H9 (cell line): ENCODE results near the gene RILP. TPM values are rescaled to one million over a fixed set of nuclear protein-coding genes. Genes with fewer than 3 reads are reported as not detected.

ENCODE experiments used
- DNase-seq: peaks from one replicate; pipeline ENCODE4 v3.0.0-alpha.2; 2017
- H2AFZ ChIP-seq: one replicate; pipeline ENCODE4 v1.6.1; 2013; ENCODE audit warnings: mild to moderate bottlenecking, low read length, control low read depth, moderate library complexity
- H2AK5ac ChIP-seq: 2 replicates; pipeline ENCODE4 v1.6.1; 2013; ENCODE audit warnings: low read length, control low read depth, mixed read lengths; ENCODE audit not compliant: insufficient read length
- H2BK120ac ChIP-seq: one replicate; pipeline ENCODE4 v1.6.1; 2013; ENCODE audit warnings: low read depth, mild to moderate bottlenecking, low read length, control low read depth, inconsistent platforms; ENCODE audit not compliant: poor library complexity, severe bottlenecking
- H2BK12ac ChIP-seq: 2 replicates; pipeline ENCODE4 v1.6.1; 2013; ENCODE audit warnings: low read length, control low read depth, mixed read lengths, low read depth; ENCODE audit not compliant: insufficient read length
- H2BK15ac ChIP-seq: 2 replicates; pipeline ENCODE4 v1.6.1; 2013; ENCODE audit warnings: low read depth, low read length, control low read depth
- H2BK20ac ChIP-seq: one replicate; pipeline ENCODE4 v1.6.1; 2013; ENCODE audit warnings: low read depth, mild to moderate bottlenecking, low read length, control low read depth, inconsistent platforms; ENCODE audit not compliant: poor library complexity, severe bottlenecking
- H2BK5ac ChIP-seq: 2 replicates; pipeline ENCODE4 v1.6.1; 2013; ENCODE audit warnings: low read length, control low read depth, mixed read lengths; ENCODE audit not compliant: insufficient read length
- H3K14ac ChIP-seq: 2 replicates; pipeline ENCODE4 v1.6.1; 2013; ENCODE audit warnings: low read length, control low read depth; ENCODE audit not compliant: insufficient read depth
- H3K18ac ChIP-seq: 2 replicates; pipeline ENCODE4 v1.6.1; 2013; ENCODE audit warnings: low read depth, mild to moderate bottlenecking, mixed read lengths, low read length, control low read depth; ENCODE audit not compliant: insufficient read length
- H3K23ac ChIP-seq: 2 replicates; pipeline ENCODE4 v1.6.1; 2013; ENCODE audit warnings: low read length, control low read depth, mixed read lengths, low read depth; ENCODE audit not compliant: insufficient read length
- H3K23me2 ChIP-seq: 2 replicates; pipeline ENCODE4 v1.6.1; 2013; ENCODE audit warnings: low read depth, mild to moderate bottlenecking, mixed read lengths, low read length, control low read depth; ENCODE audit not compliant: insufficient read length, poor library complexity, severe bottlenecking
- H3K27ac ChIP-seq: 2 replicates; pipeline ENCODE4 v1.5.1; 2013; ENCODE audit warnings: low read length, control low read depth, mixed read lengths, low read depth; ENCODE audit not compliant: insufficient read length
- H3K27me3 ChIP-seq: 2 replicates; pipeline ENCODE4 v1.6.1; 2013; ENCODE audit warnings: low read length, control low read depth, inconsistent platforms; ENCODE audit not compliant: insufficient read depth
- H3K4ac ChIP-seq: 2 replicates; pipeline ENCODE4 v1.6.1; 2013; ENCODE audit warnings: low read depth, mild to moderate bottlenecking, control low read depth, inconsistent platforms, low read length, moderate library complexity
- H3K4me1 ChIP-seq: 2 replicates; pipeline ENCODE4 v1.6.1; 2013; ENCODE audit warnings: low read length, control low read depth, inconsistent platforms; ENCODE audit not compliant: insufficient read depth
- H3K4me2 ChIP-seq: 2 replicates; pipeline ENCODE4 v1.6.1; 2013; ENCODE audit warnings: low read length, control low read depth, mixed read lengths; ENCODE audit not compliant: insufficient read length, insufficient read depth
- H3K56ac ChIP-seq: 2 replicates; pipeline ENCODE4 v1.6.1; 2013; ENCODE audit warnings: low read depth, mild to moderate bottlenecking, mixed read lengths, low read length, control low read depth; ENCODE audit not compliant: insufficient read length
- H3K79me1 ChIP-seq: 2 replicates; pipeline ENCODE4 v1.6.1; 2013; ENCODE audit warnings: low read depth, mild to moderate bottlenecking, moderate library complexity, low read length, control low read depth, inconsistent platforms; ENCODE audit not compliant: insufficient read depth, poor library complexity, severe bottlenecking
- H3K79me2 ChIP-seq: 2 replicates; pipeline ENCODE4 v1.6.1; 2013; ENCODE audit warnings: low read length, control low read depth, inconsistent platforms; ENCODE audit not compliant: insufficient read depth
- H3K9ac ChIP-seq: 2 replicates; pipeline ENCODE4 v1.6.1; 2013; ENCODE audit warnings: low read length, control low read depth, mixed read lengths; ENCODE audit not compliant: insufficient read length; ENCODE audit errors: extremely low read depth
- H3K9me3 ChIP-seq: one replicate; pipeline ENCODE4 v1.6.1; 2013; ENCODE audit warnings: low read depth, low read length, inconsistent platforms; ENCODE audit not compliant: control insufficient read depth
- H3T11ph ChIP-seq: one replicate; pipeline ENCODE4 v1.6.1; 2013; ENCODE audit warnings: mild to moderate bottlenecking, low read length, control low read depth, inconsistent platforms
- H4K20me1 ChIP-seq: one replicate; pipeline ENCODE4 v1.6.1; 2013; ENCODE audit not compliant: control insufficient read depth, insufficient read length, insufficient read depth
- H4K5ac ChIP-seq: 2 replicates; pipeline ENCODE4 v1.6.1; 2013; ENCODE audit warnings: low read depth, mild to moderate bottlenecking, mixed read lengths, low read length, control low read depth; ENCODE audit not compliant: insufficient read length
- H4K8ac ChIP-seq: replicated peaks from 2 replicates; pipeline ENCODE4 v1.6.1; 2013; ENCODE audit warnings: low read length, control low read depth, mixed read lengths, low read depth; ENCODE audit not compliant: insufficient read length
- H4K91ac ChIP-seq: 2 replicates; pipeline ENCODE4 v1.6.1; 2013; ENCODE audit warnings: low read depth, mild to moderate bottlenecking, moderate library complexity, mixed read lengths, low read length, control low read depth; ENCODE audit not compliant: insufficient read length
- H3K27ac Mint-ChIP-seq, 3 experiments: 2 replicates in 2 of 3; 3 replicates in 1 of 3; pipeline ENCODE4 v1.8.0; 2020 to 2021; ENCODE audit warnings: mixed read lengths in 3 of 3, mild to moderate bottlenecking in 1 of 3, moderate library complexity in 1 of 3
- H3K27me3 Mint-ChIP-seq: 2 replicates; pipeline ENCODE4 v1.8.0; 2021; ENCODE audit warnings: low read depth, mild to moderate bottlenecking, moderate library complexity, mixed read lengths
- H3K36me3 Mint-ChIP-seq, 3 experiments: 2 replicates in 2 of 3; 3 replicates in 1 of 3; pipeline ENCODE4 v1.8.0; 2020 to 2021; ENCODE audit warnings: low read depth in 3 of 3, mixed read lengths in 3 of 3; ENCODE audit not compliant: insufficient read depth in 1 of 3
- H3K4me1 Mint-ChIP-seq, 2 experiments: 2 replicates each; pipeline ENCODE4 v1.8.0; 2020; ENCODE audit warnings: mixed read lengths in 2 of 2
- H3K4me3 Mint-ChIP-seq, 2 experiments: 2 replicates in 1 of 2; 3 replicates in 1 of 2; pipeline ENCODE4 v1.8.0; 2020 to 2021; ENCODE audit warnings: mild to moderate bottlenecking in 2 of 2, mixed read lengths in 2 of 2, moderate library complexity in 1 of 2
- H3K9me3 Mint-ChIP-seq, 2 experiments: 2 replicates in 1 of 2; 3 replicates in 1 of 2; pipeline ENCODE4 v1.8.0; 2020; ENCODE audit warnings: mild to moderate bottlenecking in 2 of 2, mixed read lengths in 2 of 2, moderate library complexity in 1 of 2
- CTCF ChIP-seq: fragments of 200-600 bp; sonication (generic); conservative IDR thresholded peaks from 3 replicates; pipeline ENCODE4 v1.8.0; 2021; ENCODE audit warnings: antibody characterized with exemption, mild to moderate bottlenecking
- WGBS: extraction: QIAGEN DNeasy Blood & Tissue Kit; methylation state at CpG from one replicate; pipeline ENCODE4 v1.1.7; 2013; ENCODE audit warnings: missing lambda C conversion rate, low lambda C conversion rate, mixed read lengths; ENCODE audit not compliant: insufficient read length; ENCODE audit errors: extremely low coverage; 5-methylcytosine and 5-hydroxymethylcytosine counted together
- total RNA-seq: library from RNA; stranded (reverse); gene quantifications from 2 replicates; pipeline ENCODE4 v1.2.1, GENCODE V29; 2021

Gene RILP
- total RNA-seq, 1 experiment from 2014 or later = 5.4 TPM

GRCh38 chr17:1648173-1648962 is 1.3 kb downstream of the RILP start:
- Histone ChIP-seq H3K4me2 (peak overlapping the region; percentile 25), H4K91ac (no peak overlapping the region), H3K18ac (no peak overlapping the region), H4K8ac (no peak overlapping the region), H2AFZ (no peak overlapping the region), H2BK120ac (no peak overlapping the region), H4K20me1 (no peaks in the 10 kb centered on the region), H2BK12ac (no peak overlapping the region), H3K14ac (no peak overlapping the region), H2AK5ac (no peak overlapping the region), H3K56ac (no peak overlapping the region), H3K23me2 (peaks cover 8% of the 10 kb centered on the region), H3T11ph (no peak overlapping the region), H2BK5ac (no peak overlapping the region), H3K79me2 (no peaks in the 10 kb centered on the region), H3K4ac (no peak overlapping the region), H3K9me3 (no peaks in the 10 kb centered on the region), H3K4me1 (peaks cover 5% of the 10 kb centered on the region; the same call in 1 of the 2 replicates), H4K5ac (no peak overlapping the region), H2BK15ac (no peak overlapping the region), H3K23ac (no peak overlapping the region), H3K79me1 (no peaks in the 10 kb centered on the region), H2BK20ac (no peak overlapping the region), H3K27ac (no peak overlapping the region), H3K9ac (peak overlapping the region; percentile 11), H3K27me3 (no peaks in the 10 kb centered on the region; the same call in 1 of the 2 replicates)
- no CpG with 5 or more reads among the region's 54 CpGs for WGBS
- TF ChIP-seq CTCF = peak; percentile 3; the same call in 2 of the 3 replicates
- peaks cover 29 to 36% of the 10 kb centered on the region in 2 experiments for H3K4me1 Mint-ChIP-seq
- peak overlapping the region; percentile 57 to 80 for H3K4me3 Mint-ChIP-seq
- H3K27ac Mint-ChIP-seq = no peak overlapping the region
- H3K27me3 Mint-ChIP-seq = peaks cover 9% of the 10 kb centered on the region
- no peaks in the 10 kb centered on the region for H3K9me3 Mint-ChIP-seq
- peaks cover 27 to 29% (median 29%) of the 10 kb centered on the region in 3 experiments; a peak in 6 of 7 replicates for H3K36me3 Mint-ChIP-seq
- peak; percentile 87 for DNase-seq
